Kidney tubule cell (primary cell): Measurements from ENCODE around the gene SPRR1B.
"Not testable (repeated sequence)": the region's sequence is repeated elsewhere in the genome, so short reads cannot be mapped to it uniquely, and the experiment has no call there.

ENCODE experiments used
- DNase-seq: peaks from one replicate; pipeline ENCODE4 v3.0.0-alpha.2; 2018; ENCODE audit warnings: low spot score

The SPRR1B gene

DNA sequence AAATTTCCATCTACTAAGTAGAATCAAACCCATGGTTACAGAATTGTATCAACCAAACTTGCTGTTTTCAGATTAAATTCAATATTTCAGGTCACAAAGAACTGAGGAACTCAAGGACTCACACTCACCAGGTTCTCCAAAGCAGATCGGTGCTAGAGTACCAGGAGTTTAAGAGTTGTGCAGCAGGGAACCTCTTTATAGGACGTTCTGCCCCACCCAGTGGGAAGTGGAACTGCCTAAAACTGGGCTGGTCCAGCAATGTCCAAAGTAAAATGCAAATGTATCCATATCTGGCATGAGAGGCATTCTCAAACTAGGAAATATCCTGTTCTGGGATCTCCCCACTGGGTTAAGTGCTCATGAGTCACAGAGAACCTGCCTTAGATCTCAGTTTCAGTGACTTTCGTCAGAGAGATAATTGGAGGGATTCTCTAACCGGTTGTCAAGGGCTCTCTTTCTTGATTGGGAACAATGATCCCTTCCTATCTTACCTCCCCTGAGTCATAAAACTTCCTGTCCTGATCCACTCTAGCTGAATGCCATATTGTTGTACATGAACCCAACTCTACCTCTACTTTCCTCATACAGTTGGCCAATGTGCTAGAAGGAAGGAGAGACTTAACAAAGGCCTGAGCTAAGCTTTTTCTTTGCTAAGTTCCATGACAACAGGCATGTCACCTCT, 10.1 kb downstream of the SPRR1B start, which contains the start of gene SPRR2D:
SPRR2D (minus strand) TSS at position 171 of the 682 bp plus-strand sequence. CDS start 774 bp downstream, outside the sequence.
- DNase-seq = no peak

DNA sequence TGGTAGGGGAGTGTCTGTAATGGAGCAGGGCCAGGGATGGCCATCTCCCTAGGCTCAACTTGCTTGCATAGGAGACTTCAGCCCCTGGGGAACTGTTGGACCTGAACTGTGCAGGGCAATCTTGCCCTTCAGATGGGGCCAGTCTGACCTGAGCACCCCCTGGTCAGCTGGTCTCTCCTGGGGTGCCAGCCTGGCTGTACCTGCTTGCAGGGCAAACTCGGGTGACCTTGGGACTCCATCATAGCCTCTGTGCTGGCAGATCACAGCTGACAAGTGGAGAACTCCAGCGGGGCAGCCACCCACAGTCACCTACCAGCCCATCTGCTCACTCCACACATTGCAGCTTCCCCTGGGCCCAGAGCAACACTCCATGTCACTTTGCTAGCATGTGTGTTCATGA, 18.2 kb downstream of the SPRR1B start:
- DNase-seq = no peak

DNA sequence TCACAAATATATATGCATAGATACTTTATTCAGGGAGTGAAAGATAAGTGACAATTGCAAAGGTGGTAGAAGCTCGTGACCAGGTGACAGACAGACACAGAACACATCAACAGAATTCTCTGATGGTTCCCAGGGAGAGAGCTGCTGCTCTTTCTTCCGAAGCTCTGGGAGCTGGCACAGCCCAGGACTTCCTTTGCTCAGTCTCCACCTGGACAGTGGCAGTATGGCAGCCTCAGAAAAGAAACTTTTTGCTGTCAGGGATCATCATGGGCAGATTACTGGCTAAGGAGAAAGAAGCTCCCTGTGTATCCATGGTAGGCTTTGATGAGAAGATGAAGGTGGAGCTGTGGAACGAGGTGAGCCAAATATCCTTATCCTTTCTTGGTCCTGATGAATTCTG, 25.1 kb downstream of the SPRR1B start:
- DNase-seq = not testable (repeated sequence)

DNA sequence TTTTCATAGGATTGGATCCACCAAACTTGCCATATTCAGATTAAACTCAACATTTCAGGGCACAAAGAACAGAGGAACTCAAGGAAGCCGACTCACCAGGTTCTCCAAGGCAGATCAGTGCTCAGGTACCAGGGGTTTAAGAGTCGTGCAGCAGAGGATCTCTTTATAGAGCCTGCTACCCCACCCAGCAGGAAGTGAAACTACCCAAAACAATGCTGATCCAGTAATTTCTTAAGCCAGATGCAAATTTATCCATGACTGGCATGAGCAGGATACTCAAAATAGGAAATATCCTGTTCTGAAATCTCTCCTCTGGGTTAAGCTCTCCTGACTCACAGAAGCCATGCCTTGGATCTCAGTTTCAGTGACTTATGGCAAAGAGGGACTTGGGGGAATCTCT, 26.4 kb downstream of the SPRR1B start, which contains the start of gene SPRR2A:
SPRR2A (minus strand) TSS at position 138 of the 400 bp plus-strand sequence. CDS start 777 bp downstream, outside the sequence.
- DNase-seq = peak; percentile 3

- DNase-seq = no peak
These were observed 27.2 kb downstream of the SPRR1B start for GRCh38 chr1:153058154-153058553.

- peak; percentile 66 for DNase-seq
These were observed 28.1 kb downstream of the SPRR1B start for GRCh38 chr1:153058826-153059784.

DNA sequence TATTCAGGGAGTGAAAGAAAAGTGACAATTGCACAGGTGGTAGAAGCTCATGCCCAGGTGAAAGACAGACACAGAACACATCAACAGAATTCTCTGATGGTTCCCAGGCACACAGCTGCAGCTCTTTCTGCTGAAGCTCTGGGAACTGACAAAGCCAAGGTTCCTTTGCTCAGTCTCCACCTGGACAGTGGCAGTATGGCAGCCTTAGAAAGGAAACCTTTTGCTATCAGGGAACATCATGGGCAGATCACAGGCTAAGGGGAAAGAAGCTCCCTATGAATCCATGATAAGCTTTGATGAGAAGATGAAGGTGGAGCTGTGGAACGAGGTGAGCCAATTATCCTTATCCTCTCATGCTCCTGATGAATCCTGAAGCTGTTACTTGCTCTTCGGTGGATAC, 39.2 kb downstream of the SPRR1B start:
- DNase-seq = no peak

DNA sequence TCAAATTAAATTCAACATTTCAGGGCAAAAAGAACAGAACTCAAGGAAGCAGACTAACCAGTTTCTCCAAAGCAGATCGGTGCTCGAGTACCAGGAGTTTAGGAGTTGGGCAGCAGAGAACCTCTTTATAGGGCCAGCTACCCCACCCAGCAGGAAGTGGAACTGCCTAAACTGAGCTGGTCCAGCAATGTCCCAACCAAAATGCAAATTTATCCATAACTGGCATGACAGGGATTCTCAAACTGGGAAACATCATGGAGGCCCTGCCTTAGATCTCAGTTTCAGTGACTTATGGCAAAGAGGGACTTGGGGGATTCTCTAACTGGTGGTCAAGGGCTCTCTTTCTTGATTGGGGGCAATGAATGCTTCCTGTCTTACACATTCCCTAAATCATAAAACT, 40.5 kb downstream of the SPRR1B start, which contains the start of gene SPRR2B:
SPRR2B (minus strand) TSS at position 101 of the 400 bp plus-strand sequence. CDS start 772 bp downstream, outside the sequence.
- no peak for DNase-seq

GRCh38 chr1:153072806-153073726, 42.1 kb downstream of the SPRR1B start:
- no peak for DNase-seq

GRCh38 chr1:153081736-153082135, 50.7 kb downstream of the SPRR1B start:
- no peak for DNase-seq
